HTR-8/SVneo (cell line): ENCODE measurements around the gene NID2.

Experiments
- DNase-seq: peaks from one replicate; pipeline ENCODE4 v3.0.0; 2011; ENCODE audit warnings: low spot score, mixed read lengths; ENCODE audit not compliant: insufficient read length
- FAIRE-seq: peaks from 2 replicates; lab custom pipeline; 2011; peaks lifted over from hg19 to GRCh38; lab: Jason Lieb, UNC

Gene NID2

DNA sequence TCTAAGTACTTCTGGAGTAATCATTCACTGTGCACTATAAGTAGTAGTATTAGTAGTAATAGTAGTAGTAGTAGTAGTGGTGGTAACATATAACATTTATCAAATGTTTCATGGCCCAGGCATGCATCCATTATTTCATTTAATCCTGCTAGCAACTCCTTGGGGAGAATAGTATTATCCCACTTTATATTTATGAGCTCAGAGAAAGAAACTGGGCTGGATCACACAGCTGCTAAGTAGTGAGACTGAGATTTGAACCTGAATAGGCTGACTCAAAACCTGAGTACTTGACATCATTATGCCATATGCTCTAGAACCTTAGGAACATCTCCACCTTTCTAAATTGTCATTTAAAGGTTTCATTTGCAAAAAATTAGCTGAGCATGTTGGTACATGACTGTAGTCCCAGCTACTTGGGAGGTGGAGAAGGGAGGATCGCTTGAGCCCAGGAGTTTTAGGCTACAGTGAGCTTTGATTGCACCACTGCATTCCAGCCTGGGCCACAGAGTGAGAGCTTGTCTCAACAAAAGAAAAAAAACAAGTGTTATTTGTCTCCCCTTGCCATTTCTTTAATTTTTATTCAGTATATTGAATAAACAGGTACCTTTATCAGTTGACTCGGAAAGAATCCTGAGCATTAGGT lies 11.4 kb upstream of the NID2 start:
- FAIRE-seq (no peak), DNase-seq (no peak)

DNA sequence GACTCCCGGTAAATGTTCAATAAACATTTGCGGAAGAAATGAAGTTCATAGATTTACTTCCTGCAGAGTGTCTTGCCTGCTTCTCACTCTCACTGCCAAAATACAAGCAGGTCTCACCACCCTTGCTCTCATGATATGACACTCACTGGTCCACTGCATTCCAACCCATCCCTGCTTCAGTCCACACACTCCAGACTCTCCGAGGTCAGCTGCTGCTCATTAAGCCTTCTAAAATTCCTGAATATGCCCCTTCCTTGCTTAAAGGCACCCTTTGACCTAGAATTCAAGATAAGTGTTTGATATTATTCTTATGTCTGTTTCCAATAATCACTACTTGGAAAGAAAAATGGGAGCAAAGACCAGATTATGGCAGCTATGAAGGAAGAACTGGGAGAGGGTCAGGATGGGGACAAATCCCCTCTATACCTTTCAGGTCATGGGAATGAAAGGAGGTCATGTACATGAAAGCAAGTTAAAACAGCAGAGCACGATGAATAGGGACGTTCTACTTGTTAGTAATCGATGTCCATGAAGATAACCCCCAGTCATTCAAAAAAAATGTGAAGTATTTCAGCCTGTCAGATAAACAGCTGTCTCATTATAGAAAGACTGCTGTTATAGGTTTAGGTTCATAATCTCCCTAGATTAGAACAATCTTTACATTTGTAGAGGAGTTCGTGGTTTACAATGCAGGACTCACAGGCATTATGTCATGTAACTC lies 10.5 kb upstream of the NID2 start:
- DNase-seq = no peak

DNA sequence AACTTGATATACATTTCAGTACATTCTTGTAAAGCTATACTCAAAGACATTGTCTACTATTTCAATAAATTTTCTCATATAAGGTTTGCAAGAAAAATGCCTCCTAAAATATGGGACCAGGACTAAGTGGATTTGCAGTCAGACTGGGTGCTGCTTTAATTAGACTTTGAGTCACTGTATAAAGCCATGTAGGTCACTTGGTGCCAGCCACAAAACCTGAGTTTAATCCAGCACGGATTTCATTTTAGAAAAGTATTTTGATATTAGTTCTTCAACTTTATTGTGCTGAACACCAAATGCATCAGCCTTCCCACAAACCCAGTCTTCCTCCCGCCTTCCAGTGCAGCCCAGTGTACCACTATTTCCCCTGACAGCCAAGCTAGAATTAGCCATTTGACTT lies 9.9 kb upstream of the NID2 start:
- no peak for FAIRE-seq
- DNase-seq = no peak

More for the DNA sequence above, 10.5 kb upstream of the NID2 start:
- no peak for FAIRE-seq

DNA sequence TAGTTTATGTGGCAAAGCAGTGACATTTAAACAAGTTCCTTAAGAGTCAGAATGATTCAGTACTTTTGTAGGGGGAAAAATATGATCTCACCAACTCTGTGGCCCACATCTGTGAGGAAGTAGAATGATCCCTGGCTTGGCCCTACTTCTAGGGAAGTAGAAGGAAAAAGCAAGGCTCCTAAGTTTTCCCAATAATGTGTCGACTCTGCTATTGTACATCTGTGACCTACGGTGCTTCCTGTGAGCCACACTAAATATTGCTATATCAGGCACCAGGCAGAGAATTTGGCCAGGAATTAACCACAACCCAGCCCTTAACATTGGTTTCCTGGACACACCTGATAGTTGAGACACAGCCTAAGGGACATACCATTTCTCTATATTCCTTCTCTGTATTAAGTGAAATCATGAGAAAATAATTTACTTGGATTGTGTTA lies 9.3 kb upstream of the NID2 start:
- FAIRE-seq (no peak), DNase-seq (no peak)

DNA sequence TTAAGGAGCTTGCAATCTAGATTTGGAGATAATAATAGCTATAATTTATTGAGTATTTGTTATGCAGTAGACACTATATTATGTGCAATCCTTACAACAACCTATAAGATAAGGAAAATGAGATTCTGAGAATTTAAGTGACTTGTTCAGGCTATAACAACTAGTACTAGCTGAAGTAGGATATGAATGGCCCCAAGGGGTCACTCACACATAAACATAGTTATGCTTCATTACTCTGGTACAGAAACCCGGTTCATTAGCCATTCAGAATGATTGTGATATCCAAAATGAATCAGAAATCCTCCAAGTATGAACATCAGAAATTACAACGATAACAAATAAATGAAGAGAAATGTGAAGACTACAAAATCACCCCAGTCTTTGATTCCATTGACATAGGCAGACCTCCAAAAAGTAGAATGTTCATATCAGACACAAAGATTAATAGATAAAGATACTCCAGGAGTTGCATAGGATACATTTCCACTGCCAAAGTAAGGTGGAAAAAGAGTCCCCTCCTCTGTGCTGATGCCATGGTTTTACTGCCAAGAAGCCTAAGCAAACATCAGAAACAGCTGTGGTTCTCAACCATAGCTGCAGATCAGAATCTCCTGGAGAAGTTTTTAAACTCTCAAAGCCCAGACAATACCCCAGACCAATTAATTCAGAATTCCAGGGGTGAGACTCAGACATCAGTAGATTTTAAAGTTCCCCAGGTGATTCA lies 8.6 kb upstream of the NID2 start:
- DNase-seq (no peak), FAIRE-seq (no peak)

DNA sequence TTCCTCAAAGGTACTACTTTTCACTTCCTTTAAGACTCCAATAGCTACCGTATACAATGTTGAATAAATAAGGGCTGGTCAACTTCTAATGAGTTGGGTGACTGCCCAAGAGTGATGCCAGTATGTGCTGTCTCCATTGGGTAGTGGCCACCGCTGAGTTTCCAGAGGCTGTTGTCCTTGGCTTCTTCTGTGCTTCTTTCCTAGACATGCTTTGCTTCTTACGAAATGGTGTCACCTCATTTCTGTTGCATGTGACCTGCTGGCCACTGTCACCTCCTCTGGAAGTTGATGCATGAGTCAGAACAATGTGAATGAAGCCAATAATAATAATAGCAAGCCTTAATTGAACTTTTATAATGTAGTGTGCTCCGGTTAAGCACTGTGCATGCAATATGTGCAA lies 7.5 kb upstream of the NID2 start:
- DNase-seq = no peak
- FAIRE-seq = no peak

DNA sequence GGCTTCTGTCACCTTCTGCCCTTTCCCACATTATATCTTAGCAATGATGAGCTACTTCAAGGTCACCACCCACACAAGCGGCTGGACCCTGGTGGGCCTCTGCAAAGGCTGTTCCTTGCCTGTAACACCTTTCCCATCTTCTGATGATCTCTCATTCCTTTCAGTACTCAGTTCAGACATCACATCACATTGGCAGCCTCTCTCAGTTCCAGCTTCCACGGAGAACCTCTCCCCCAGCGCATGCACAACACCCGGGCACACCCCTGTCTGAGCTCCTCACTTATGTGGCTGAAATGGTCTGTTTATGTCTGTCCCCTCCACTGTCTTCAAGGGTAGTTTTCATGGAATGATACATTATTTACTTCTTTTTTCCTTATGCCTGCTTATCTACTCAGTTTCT lies 6.5 kb upstream of the NID2 start:
- FAIRE-seq (no peak), DNase-seq (no peak)

DNA sequence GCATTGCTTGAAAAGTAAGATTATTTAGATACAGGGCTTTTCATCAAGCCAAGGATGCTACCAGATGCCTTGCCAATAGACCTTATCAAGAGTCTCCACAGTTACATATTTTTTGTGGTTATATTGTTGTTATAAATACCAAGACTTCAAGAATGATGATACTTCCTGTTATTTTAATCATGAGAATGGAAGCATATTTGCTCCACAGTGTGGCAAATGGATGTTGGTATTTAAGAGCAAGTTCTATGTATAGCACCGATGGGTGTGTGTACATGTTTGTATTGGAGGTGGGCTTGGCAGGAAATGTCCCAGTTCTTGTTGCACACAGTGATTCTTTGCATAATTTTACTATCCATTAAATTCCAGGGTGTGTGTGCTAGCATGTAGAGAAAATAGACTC lies 4.4 kb upstream of the NID2 start:
- FAIRE-seq = no peak

DNA sequence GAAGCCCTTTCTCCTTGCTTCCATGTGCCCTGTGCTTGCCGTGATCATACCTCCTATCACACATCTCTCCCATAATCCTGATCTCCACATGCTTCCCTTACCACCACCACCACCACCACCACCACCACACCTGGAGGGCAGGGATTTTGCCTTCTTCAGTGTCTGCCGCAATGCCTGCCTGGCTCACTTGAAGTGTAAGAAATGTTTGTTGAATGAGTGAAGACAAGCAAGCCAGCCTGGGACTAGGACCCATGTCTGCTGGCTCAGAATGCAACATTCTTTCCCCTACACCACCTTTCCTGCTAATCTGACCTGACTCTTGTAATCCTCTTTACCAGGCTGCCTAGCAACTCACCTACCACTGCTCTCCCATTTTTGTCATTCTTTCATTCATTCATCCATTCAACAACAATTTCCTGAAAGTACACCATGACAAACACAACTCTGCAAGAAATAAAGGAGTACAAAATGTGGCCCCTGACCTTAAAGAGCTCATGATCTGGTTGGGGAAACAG lies 3.5 kb upstream of the NID2 start:
- no peak for FAIRE-seq
- DNase-seq = no peak

More for the DNA sequence above, 4.4 kb upstream of the NID2 start:
- no peak for DNase-seq

DNA sequence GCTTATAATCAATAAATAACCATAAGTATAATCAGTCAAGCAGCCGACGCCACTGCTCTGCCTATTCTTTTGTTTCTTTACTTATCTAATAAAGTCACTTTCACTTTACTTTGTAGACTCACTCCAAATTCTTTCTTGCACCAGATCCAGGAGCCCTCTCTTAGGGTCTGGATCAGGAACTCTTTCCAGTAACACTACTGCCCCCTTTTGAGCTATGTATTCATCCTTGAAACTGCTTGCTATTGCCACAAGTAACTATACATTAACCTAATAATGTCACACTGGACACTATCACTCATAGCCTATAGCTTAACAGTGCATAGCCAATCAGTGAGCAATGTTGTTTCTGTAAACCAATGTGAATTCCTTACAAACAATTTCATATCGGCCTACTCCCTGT lies 2.8 kb upstream of the NID2 start:
- FAIRE-seq (no peak), DNase-seq (no peak)

DNA sequence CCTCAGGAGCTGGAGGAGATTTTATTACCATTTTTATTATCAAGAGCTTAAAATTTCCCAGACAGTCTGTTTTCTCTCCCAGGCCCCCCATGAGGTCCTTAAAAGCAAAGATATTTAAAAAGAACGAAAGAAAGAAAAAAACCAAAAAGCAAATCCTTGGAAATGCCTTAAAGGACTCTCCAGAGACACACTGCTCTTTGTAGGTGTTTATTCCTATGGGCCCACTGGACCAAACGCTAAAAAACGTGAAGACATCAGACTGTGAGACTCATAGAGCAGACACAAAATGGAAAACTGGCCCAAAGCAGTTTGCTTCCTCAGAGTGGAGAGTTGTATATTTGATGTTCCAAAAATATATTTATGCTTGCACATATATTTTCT lies 1.2 kb upstream of the NID2 start:
- no peak for DNase-seq
- no peak for FAIRE-seq

DNA sequence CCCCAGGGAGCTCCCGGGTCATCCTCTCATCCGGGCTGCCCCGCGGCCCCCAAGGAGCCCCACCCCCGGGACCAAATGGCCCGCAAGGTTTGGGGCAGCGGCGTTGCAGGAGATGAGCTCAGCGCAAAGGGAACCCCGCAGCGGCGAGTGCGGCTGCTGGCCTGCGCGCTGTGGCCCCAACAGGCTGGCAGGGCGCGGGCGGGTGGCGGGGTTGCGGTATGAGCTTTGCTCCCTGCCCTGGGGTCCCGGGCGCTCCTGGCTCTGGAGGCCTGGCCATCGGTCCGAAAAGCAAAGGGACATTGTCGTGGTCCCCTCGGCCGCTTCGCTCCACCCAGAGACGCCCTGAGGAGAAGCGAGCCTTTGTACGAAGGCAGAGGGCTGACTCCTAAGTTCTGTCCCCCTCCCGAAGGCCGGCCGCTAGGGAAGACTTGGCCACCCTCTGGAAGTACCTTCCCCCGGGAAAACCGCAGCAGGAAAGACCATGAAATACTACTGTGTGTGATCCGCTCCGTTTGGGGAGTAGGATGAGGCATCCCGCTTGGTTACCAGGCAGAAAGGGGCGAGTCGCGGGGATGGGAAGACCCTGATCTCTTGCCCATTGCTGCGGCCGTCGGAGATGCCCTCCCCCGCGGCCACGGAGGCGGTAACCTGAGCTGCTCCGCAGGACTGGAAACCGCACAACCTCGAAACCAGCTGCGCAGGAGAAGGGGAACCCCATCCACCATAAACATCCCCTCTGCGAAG lies 620 bp upstream of the NID2 start:
- DNase-seq (no peak), FAIRE-seq (no peak)

DNA sequence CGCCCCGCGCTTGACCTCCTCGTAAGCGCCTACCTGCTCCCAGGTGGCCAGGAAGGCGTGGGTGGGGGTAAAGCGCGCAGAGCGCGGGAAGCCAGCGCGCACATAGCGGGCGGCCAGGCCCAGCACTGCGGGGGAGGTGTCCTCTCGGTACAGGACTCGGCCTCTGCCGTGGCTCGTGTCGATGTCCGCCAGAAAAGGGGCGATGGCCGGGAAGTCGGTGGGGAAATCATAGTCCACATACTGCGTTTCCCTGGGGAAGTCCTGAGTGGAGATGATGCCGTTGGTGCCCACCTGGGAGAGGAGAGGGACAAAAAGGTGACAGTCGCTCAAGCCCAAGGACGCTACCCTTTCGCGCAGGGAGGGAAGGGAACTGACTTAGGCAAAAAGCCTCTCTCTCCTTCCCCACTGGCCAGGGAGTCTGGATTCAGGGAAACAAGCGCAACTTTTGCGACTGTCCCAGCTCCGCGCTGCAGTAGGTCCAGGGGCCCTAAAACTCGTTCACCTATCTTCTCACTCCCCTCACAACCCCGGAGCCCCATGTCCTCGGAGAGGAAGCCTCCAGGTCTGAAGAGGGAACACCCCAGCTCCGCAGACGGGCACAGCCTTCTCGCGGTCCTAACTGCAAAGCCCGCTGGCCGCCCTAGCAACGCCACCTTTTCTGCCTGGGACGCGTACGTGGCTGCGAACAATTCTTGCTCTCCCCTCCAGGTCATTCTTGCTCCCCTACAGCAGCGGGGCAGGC lies 815 bp downstream of the NID2 start:
- FAIRE-seq (no peak), DNase-seq (no peak)

DNA sequence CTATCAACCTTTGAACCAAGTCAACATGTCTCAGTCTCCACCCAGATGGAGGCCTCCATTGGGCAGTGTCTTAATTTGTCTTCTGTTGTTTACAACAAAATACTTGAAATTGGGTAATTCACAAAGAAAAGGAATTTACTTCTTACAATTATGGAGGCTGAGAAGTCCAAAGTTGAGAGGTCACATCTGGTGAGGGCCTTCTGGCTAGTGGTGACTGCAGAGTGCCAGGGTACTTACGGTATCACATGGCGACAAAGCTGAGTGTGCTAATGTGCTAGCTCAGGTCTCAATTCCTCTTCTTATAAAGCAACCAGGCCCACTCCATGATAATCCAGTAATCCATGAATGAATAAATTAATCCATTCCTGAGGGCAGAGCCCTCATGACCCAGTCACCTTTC lies 4.7 kb downstream of the NID2 start:
- DNase-seq (no peak), FAIRE-seq (no peak)

DNA sequence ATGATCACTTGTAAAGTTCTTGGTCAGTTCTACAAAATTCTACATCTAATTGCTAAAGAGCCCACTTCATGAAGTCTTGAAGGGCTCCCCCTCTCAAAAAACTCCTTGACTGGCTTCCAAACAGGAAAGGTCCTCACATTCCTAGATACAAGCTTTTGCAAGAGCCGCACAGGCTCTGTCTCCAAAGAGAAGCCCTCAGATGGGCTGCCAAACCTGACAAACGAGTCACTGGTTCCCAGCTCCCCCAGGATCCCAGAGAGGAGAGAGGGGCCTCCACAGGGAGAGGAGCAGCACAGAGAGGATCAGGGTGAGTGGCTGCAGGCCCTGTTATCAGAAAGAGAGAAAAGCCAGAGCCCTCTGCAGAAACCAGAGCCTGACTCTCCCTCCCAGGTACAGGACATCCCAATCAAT lies 5.8 kb downstream of the NID2 start:
- DNase-seq = no peak
- FAIRE-seq = no peak

DNA sequence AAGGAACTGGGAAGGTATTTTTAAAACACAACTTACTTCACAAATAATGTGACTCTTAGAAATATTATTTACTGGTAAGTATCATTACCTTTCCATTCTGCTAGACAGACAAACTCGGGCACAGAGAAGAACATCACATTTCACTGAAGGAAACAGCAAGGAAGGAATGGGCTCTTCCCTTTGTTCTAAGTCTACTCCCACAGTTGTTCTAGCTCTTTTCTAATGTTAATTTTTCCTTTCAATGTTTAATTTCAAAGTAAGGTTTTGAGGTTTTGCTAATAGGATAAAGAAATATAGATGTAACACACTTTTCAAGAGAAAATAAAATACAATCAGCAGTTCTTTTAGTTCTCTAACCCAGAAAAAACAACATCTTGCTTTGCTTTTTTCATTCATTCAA lies 7.0 kb downstream of the NID2 start:
- FAIRE-seq (no peak), DNase-seq (no peak)

DNA sequence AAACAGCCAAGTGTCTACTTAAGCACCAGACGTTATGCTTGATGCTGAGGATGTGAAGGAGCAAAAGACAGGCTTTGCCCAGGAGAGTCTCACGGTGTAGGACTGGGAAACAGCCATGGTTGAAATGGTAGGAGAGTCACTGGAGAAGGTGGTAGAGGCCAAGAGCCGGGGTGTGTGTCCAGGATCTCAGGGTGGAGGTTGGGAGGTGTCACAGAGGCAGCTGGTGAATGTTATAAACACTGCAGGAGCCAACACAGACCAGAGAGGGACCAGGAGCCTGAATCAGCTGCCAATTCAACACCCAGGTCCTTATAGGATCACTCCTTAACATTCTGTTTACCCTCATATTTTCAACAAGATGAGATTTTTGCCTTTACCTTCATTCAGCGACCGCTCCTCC lies 7.5 kb downstream of the NID2 start:
- DNase-seq (no peak), FAIRE-seq (no peak)

DNA sequence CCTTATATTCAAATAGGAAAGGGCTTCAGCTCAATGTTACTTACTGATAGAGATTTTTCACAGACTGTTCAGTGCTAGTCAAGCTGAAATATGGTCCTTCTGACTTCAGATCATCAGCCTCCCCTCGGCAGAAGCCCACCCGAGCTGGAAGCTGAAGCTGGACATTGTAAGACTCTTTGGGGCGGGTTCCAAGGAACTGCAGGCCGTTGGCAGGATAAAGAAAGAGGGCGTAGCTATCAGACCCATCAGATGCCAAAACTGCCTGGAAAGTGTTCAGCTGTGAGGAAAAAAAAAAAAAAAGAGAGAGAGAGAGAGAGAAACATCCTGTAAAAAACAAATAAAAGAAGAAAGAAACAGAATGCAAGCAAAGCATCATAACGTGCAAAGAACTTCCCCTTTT lies 8.8 kb downstream of the NID2 start:
- FAIRE-seq (no peak), DNase-seq (no peak)

DNA sequence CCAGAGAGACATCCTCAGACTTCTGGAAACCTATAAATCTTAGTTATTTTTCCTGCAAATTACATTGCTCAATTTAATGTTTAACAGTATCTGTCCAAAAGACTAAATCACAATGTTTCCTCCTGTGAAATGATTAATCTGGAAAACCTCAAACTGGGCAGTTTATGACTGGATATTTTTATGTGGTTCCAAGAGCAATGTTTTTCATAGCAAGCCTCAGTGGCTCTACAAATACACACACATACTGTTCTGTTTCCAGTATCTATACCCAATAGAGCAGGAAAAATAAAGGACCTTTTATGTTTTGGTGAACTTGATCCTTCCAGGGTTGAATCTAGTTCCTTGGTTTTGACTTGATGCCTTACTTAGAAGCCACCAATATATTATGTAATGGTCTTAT lies 9.2 kb downstream of the NID2 start:
- DNase-seq (no peak), FAIRE-seq (no peak)

DNA sequence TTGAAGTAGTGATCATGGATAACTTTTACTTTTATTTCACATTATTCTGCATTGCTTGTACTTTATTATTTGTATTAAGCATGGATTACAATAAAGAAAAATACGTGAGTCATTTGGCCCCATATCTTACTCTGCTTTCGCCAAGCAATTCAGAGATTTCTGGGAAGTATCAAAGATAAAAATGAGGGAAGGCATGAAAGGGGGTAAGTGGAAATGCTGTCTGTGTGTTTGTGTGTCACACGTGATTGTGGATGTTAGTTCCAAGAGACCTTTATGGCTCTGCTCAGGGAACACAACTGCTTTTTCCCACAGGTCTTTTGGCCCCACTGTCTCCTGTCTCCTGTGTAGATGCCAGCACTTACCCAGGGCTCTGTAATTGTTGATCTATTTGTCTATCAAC lies 10.5 kb downstream of the NID2 start:
- no peak for DNase-seq
- FAIRE-seq = no peak
